Dedifferentiated amniotic fluid mesenchymal stem cell (primary cell): Measurements from ENCODE around the gene TUBB.
A peak's percentile ranks its signal among the peaks of the same experiment; 100 is the strongest.
"Not testable (repeated sequence)": the region's sequence is repeated elsewhere in the genome, so short reads cannot be mapped to it uniquely, and the experiment has no call there.

ENCODE experiments used
- DNase-seq: peaks from one replicate; pipeline ENCODE4 v3.0.0-alpha.2; 2016; ENCODE audit errors: extremely low spot score

Gene TUBB

DNA sequence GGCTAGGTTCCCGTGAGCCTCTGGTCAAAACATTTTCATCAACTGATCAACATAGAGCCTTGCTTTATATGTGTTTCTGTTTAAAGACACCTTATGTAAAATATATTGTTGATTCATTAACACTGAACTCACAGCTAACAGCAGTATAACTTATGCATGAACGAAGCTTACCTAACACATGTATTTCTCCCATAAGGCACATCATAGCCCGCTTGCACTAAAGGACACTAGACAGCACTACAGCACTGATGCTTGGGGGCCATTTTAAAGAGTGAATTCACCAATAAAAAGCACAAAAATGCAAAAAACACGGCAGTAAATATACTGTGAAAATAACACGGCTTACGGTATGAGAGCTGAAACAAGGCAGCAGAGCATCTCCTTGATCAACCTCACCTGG lies 18.4 kb downstream of the TUBB start:
- DNase-seq: no peak

GRCh38 chr6:30740540-30740870 lies 20.4 kb downstream of the TUBB start:
- no peak for DNase-seq

DNA sequence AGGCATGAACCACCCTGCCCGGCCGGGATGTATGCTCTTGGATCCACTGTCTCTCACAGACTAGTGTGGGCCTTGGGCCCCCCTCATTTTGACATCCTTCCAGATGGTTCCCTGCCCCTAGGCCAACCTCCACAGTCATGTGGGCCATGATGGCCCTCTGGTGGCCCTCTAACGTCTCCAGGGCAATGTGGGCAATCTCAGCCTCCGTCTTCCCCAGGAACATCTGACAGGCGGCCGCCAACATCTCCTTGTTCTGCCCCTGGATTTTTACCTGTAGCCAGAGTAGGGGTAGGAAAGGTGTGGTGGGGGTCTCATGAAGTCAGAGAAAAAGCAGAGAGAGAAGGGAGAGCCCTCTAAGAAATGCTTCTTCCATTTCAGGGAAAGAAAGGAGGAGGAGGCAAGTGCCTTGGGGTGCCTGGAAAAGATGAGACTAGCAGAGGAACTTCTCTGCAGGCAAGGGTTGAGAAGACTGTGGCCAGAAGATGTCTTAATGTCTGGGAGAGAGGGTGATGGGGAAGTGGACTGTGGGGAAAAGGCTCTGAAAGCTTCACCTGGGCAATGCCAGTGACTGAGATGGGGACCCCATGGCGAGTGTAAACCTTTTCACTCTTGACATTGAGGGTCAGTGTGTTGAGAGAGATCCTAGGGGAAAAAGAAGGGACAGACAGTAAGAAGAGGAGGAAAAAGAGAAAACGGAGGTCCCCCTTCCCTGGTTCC lies 21.1 kb downstream of the TUBB start:
- no peak for DNase-seq

DNA sequence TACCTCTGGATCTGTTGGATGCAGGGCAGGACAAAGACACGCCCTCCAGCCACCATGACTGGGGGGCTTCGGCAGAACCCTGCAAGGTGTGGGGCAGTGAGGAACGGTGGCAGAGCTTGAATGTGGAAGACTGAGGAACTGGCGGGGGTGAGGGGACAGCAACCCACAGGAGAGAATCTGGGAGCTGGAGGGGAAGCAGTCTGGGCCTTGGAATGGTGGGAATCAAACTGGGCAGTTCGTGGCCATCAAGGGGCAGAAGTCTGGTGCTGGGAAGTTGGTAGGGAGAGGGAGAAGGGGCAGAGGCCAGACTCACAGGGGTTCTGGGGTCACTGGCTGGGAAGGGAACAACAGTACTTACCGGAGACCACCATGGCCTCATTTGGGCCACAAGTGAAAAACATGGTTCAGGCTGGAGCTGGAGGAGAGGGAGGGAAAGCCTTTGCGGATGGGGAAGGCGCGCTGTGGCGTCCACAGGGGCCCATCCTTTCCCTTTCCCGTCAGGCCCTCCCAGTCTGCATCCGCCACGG lies 21.7 kb downstream of the TUBB start:
- no peak for DNase-seq

DNA sequence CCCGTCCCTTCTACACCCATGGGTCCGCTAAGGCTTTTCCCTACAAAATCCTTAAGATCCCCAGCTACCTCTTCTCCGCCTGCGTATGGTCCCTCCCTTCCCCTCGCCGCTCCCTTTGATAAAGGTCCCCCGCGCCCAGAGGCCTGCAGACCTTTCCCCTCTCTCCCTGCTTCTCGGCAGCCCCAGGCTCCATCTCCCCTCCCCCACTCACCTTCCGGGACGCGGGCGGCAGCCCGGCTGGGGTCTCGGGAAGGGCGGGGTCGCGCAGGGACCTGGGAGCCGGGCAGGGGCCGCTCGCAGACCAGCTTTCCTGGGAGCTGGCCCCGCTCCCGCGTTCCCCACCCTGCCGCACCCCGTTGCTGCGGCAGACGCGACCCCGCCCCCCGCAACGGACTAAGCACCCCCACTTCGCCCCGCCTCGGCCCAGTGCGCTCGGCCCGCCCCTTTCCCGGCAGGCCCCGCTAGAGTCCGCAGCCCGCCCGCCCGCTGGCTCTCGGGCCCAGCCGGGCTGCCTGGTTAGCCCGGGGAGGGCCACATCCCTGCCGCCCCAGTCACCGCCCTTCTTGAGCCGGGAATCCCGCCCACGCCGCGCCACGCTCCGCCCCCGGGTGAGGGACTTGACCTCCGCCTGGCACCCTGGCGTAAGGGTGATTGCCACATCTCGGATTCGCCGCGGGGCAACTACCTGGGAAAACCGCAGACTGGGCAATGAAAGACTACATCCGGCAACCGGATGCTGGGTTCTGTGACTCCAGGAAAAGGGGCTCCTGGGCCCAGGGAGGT lies 22.4 kb downstream of the TUBB start, which contains the start of gene FLOT1:
Gene FLOT1 (minus strand): TSS at position 372 of the 783 bp plus-strand sequence. CDS start 498 bp downstream, outside the sequence.
- peak; percentile 90 for DNase-seq

DNA sequence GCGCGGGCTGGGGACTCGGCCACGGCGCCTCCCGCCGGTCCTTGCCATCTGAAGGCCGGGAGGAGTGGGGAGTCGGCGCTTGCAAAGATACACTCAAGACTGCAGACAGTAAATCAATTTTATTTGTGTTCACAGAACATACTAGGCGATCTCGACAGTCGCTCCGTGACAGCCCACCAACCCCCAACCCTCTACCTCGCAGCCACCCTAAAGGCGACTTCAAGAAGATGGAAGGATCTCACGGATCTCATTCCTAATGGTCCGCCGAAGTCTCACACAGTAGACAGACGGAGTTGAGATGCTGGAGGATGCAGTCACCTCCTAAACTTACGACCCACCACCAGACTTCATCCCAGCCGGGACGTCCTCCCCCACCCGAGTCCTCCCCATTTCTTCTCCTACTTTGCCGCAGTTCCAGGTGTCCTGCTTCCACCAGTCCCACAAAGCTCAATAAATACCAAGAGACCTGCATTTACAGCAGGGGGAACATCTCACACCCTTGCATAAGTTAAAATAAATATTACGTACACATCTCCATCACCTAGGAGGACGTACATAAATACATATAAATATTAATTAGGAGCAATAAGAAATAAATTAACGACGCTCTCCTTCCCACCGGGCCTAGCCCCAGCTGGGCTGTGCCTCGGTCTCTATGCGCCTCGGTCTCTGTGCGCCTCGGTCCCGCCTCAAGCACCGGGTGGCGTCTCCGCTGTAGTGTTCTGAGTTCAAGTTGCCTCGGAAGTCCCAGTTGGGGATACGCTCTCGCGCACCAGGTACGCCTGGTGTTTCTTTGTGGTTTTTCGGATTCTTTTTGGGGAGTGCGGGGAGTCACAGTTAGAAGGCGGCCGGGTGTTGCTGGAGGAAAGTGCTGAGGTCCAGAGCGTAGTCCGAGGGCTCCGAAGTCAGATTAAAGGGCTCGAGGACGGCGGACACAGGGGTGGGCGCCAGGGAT lies 23.2 kb downstream of the TUBB start:
- DNase-seq: no peak

GRCh38 chr6:30744054-30744805 lies 24.1 kb downstream of the TUBB start, which contains the start of gene IER3:
Gene IER3 (minus strand): TSS chr6:30744547. CDS start chr6:30744518, 29 bp downstream.
- DNase-seq: peak; percentile 88

GRCh38 chr6:30747300-30747687 lies 27.1 kb downstream of the TUBB start:
- DNase-seq: no peak

DNA sequence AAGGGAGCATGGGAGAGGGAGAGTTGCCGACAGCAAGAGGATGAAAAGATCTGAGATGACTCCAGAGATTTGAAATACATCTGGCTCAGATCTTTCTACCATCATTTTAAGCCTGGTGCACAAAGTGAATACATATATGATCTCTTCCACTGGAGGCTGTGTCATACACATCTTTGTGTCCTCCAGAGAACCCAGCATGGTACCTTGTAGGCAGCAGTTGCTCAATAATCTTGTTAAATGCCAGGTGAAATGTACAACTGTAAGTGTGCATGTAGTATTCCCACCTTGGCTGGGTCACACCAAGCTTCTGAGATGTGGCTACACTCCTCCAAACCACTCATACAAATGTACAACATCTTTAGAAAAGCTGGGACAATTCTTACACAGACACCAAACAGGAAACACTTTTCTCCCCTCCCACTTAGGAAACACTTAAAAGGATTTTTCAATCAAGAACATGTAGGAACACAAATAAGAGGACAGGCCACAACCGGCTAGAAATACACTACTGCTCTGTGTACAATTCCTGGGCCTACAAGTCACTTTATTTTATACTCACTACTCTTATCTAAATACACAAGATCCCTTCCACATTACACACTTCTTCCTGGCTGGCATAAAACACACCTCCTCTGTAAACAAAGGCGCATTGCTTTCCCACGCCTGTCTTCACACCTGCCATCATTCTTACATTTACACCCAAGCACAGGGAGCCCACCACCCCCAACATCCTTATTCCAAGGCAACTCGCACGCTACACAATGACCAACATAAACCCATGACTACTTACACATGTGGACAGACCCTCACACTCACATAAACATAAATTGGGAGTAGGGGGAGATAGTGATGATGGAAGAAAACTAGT lies 28.0 kb downstream of the TUBB start:
- DNase-seq: no peak

DNA sequence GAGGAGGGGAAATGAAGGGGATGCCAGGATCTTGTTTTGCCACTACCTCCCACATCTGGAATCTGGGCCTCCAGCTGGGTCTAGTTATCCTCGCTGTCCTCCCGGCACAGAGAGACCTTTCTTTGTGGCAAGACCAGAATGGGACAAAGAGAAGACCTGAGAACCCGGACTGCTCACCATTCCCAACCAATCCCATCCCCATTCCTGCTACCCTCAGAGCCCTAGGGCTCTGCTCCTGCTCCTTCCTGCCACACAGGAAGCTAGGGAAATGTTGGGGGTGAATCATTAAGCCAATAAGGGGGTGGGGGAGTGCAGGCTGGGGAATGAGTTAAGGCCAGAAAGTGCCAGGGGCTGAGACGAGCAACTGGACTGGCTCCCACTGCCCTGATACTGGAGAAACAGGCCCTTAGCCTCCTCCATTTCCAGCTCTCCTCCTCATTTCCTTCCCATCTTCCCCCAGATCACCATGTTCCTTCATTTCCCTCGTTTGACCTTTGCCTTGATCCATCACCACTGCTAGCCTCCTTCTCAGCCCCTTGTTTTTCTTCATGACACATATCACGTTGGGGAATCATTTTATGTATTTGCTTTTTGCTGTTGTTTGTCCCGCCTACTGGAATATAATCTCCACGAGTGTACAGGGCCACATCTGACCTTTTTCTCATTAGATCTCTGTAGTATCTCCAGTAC lies 28.8 kb downstream of the TUBB start:
- no peak for DNase-seq

- no peak for DNase-seq
Measured at GRCh38 chr6:30749554-30750378, 29.6 kb downstream of the TUBB start.

DNA sequence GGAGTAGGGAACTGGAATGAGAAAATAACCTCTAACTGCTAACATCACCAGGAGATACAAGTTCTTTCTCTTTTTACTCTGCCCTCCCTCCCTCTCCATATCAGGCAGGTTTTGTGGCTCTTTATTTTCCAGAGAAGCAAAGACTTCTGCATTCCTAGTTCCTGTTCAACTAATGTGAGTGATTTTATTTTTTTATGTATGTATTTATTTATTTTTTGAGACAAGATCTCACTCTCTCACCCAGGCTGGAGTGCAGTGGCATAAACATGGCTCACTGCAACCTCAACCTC lies 30.2 kb downstream of the TUBB start:
- no peak for DNase-seq

DNA sequence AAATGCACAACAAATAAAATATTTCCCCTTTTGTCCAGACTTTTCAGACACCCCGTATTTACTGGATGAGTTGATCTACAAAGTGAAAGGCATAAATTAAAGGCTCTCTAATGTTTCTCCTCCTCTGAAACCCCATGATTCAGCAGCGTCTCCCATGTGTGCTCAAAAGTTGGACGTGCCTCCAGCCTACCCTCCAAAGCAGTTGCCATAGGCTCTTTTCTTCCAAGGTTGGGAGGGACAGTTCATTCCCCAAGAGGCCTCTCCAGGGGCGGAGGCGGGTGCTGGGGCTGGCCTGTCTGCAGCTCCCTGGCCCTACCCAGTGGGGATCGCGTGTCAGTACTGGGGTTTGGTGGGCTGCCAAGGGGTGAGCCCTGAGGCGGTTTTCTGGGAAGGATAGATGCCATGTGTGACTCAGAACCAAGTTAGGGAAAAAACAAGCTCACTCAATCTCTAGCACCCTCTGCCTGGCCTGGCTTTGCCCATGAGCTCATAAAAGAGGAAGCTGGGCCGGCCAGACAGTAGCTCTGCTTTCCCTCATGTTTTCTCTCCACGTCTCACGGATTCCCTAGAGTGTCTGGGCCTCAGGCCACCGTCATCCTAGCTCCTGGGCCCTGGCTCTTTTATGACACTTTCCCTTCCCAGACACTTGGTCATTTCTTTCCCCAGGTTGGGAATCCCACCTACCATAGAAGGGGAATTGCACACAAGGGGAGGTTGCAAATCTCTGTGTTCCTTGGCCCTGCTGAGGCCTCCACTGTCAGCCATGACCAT lies 32.2 kb downstream of the TUBB start:
- peak; percentile 100 for DNase-seq

GRCh38 chr6:30754631-30755030 lies 34.5 kb downstream of the TUBB start:
- no peak for DNase-seq

GRCh38 chr6:30756405-30757003 lies 36.4 kb downstream of the TUBB start:
- DNase-seq: not testable (repeated sequence)

GRCh38 chr6:30757261-30757904 lies 37.2 kb downstream of the TUBB start:
- no peak for DNase-seq
